K562 (cell line): Measurements from ENCODE around the gene FUT2. TPM values are rescaled to one million over a fixed set of nuclear protein-coding genes. Genes with fewer than 3 reads are reported as not detected.

Experiments used
- ATF1 ChIP-seq, 2 experiments: fragments of 450-650 bp in 1 of 2; IDR thresholded peaks; 2 replicates each; pipeline ENCODE4 v1.6.1; 2016; ENCODE audit warnings: missing compliant biosample characterization in 1 of 2, missing genetic modification characterization in 1 of 2
- BDP1 ChIP-seq: IDR thresholded peaks from 3 replicates; pipeline ENCODE4 v1.6.1; 2011; ENCODE audit not compliant: insufficient read length, insufficient read depth
- BMI1 ChIP-seq: fragments of 150-350 bp; IDR thresholded peaks from 2 replicates; pipeline ENCODE4 v1.6.1; 2014; ENCODE audit warnings: low read length
- C11orf30 ChIP-seq: fragments of 450-650 bp; IDR thresholded peaks from 2 replicates; pipeline ENCODE4 v1.6.1; 2016; ENCODE audit warnings: low read depth, mild to moderate bottlenecking
- DMBX1 ChIP-seq: fragments of 250-450 bp; sonication (Bioruptor Pico); IDR thresholded peaks from 2 replicates; pipeline ENCODE4 v1.8.0; 2022; ENCODE audit warnings: inconsistent platforms, mild to moderate bottlenecking, moderate library complexity, borderline replicate concordance
- FOSL1 ChIP-seq: fragments of 200-800 bp; sonication (Bioruptor generic); conservative IDR thresholded peaks from 2 replicates; pipeline ENCODE4 v1.6.1; 2016; ENCODE audit warnings: missing genetic modification characterization, missing compliant biosample characterization
- GABPA ChIP-seq: fragments of 200-800 bp; sonication (Bioruptor generic); conservative IDR thresholded peaks from 2 replicates; pipeline ENCODE4 v1.6.1; 2016; ENCODE audit warnings: low read depth, missing genetic modification characterization, missing compliant biosample characterization
- HCFC1 ChIP-seq: IDR thresholded peaks from 2 replicates; pipeline ENCODE4 v1.6.1; 2012; ENCODE audit warnings: low read depth, low read length, improper control_type of control experiment
- KHSRP ChIP-seq: fragments of 450-650 bp; IDR thresholded peaks from 2 replicates; pipeline ENCODE4 v1.6.1; 2017
- MIER1 ChIP-seq: fragments of 450-650 bp; IDR thresholded peaks from 2 replicates; pipeline ENCODE4 v1.6.1; 2016; ENCODE audit warnings: antibody characterized with exemption, mild to moderate bottlenecking, low read depth
- NFIC ChIP-seq: fragments of 450-650 bp; IDR thresholded peaks from 2 replicates; pipeline ENCODE4 v1.6.1; 2017; ENCODE audit warnings: mild to moderate bottlenecking, inconsistent platforms
- RNF2 ChIP-seq: sonication (generic); IDR thresholded peaks from 2 replicates; pipeline ENCODE4 v1.6.1; 2016
- SIN3A ChIP-seq, 2 experiments: fragments of 150-350 bp in 1 of 2; IDR thresholded peaks; 2 replicates each; pipeline ENCODE4 v1.6.1; 2011 to 2016; ENCODE audit warnings: borderline replicate concordance in 2 of 2, low read depth in 2 of 2, low read length in 2 of 2, mild to moderate bottlenecking in 2 of 2, moderate library complexity in 2 of 2; ENCODE audit not compliant: control insufficient read depth in 1 of 2
- SRF ChIP-seq, 2 experiments: fragments of 250-450, 450-650 bp in 1 of 2; sonication (Bioruptor Pico) in 1 of 2; sonication (generic) in 1 of 2; formaldehyde crosslinking; IDR thresholded peaks; 2 replicates each; pipeline versions ENCODE4 v1.5.0 to v1.5.1; 2020 to 2022; ENCODE audit warnings: mild to moderate bottlenecking in 1 of 2, missing genetic modification reagents in 1 of 2
- TAF1 ChIP-seq: IDR thresholded peaks from 2 replicates; pipeline ENCODE4 v1.6.1; 2011; ENCODE audit warnings: mild to moderate bottlenecking, low read length, moderate library complexity; ENCODE audit not compliant: insufficient read depth, control insufficient read depth, severe bottlenecking; ENCODE audit errors: extremely low read depth
- TGIF2 ChIP-seq: sonication (generic); formaldehyde crosslinking; IDR thresholded peaks from 2 replicates; pipeline ENCODE4 v1.8.1; 2022; ENCODE audit warnings: mild to moderate bottlenecking, missing genetic modification reagents, moderate library complexity
- ZKSCAN1 ChIP-seq: fragments of 150-350 bp; IDR thresholded peaks from 2 replicates; pipeline ENCODE4 v1.6.1; 2016; ENCODE audit warnings: low read depth, low read length
- ZNF316 ChIP-seq: fragments of 450-650 bp; IDR thresholded peaks from 2 replicates; pipeline ENCODE4 v1.6.1; 2016
- ZNF830 ChIP-seq: fragments of 250-450 bp; sonication (Bioruptor Pico); IDR thresholded peaks from 2 replicates; pipeline ENCODE4 v1.5.0; 2021; ENCODE audit warnings: mild to moderate bottlenecking
- polyA plus RNA-seq, 8 experiments: library from polyadenylated mRNA; depleted of rRNA in 4 of 8; stranded (reverse) in 5 of 8; unstranded in 3 of 8; fragments of >200 nt; fragmentation: Nextera tagmentation in 2 of 8; fragmentation: Illumina TruSeq in 1 of 8; extraction: Ambion mirVana in 2 of 8; extraction: Trizol in 1 of 8; gene quantifications; 2 replicates each; pipeline versions ENCODE4 v1.2.1 to v1.2.3, GENCODE V29; 2011 to 2014; ENCODE audit warnings: inconsistent platforms in 1 of 8, missing spikeins in 1 of 8
- total RNA-seq, 7 experiments: library from RNA; depleted of rRNA in 6 of 7; stranded (reverse); fragments of >200 nt in 6 of 7; fragmentation: Illumina TruSeq in 2 of 7; extraction: Trizol in 2 of 7; gene quantifications; 2 replicates each; pipeline versions ENCODE4 v1.2.1 to v1.2.3, GENCODE V29; 2011 to 2021; ENCODE audit warnings: low replicate concordance in 1 of 7
- TF ChIP-seq, protein P1 (sequence below): sonication (generic); formaldehyde crosslinking; IDR thresholded peaks from 2 replicates; pipeline ENCODE4 v1.8.0; 2023; ENCODE audit warnings: mild to moderate bottlenecking, missing genetic modification reagents
- TF ChIP-seq, protein P2 (sequence below): IDR thresholded peaks from 2 replicates; pipeline ENCODE4 v1.6.1; 2014; ENCODE audit warnings: antibody characterized with exemption
- TF ChIP-seq, protein P3 (sequence below): sonication (generic); formaldehyde crosslinking; IDR thresholded peaks from 2 replicates; pipeline ENCODE4 v1.9.0; 2022; ENCODE audit warnings: mild to moderate bottlenecking, missing genetic modification reagents
- TF ChIP-seq, protein P4 (sequence below): fragments of 450-650 bp; conservative IDR thresholded peaks from 2 replicates; pipeline ENCODE4 v1.6.1; 2016; ENCODE audit warnings: missing genetic modification characterization, low read depth, mild to moderate bottlenecking, control low read depth, missing compliant biosample characterization

FUT2 gene
- total and polyA plus RNA-seq, 9 of the 15 experiments (the other 6 are each of a cell fraction or from before 2014, with no cell fraction given): 0.03 to 0.04 TPM; not detected in 7

DNA sequence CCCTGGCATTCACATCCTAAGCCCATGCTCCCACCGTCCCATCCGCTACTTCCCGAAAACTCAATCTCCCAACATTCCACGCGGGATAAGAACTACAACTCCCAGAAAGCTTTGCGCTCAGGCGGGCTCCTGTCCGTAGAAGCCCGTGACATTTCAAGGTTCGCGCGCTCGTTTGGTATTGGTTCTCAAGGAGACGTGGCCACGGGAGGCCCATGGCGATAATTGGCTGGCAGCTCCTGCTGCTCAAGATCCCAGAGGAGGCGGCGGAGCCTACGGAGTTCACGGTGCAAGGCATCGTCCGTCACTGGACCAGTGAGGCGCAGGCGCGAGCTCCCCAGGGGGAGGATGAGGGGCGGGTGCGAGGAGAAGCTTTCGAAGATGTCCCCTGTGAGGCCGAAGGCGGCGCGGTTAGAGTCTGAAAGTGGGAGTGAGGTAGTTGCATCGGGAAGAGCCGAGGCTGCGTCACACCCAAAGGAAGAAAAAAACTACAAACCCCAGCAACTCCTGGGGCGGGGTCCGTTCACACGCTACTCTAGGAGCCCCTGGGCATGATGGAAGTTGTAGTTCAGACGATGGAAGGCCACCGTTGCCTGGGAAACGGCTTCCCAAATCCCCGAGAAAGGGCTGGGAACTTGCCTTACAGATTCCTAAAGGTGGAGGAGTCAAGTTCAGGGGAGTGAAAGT, 25.0 kb downstream of the FUT2 start (continued):
- TF ChIP-seq, protein P1, sequence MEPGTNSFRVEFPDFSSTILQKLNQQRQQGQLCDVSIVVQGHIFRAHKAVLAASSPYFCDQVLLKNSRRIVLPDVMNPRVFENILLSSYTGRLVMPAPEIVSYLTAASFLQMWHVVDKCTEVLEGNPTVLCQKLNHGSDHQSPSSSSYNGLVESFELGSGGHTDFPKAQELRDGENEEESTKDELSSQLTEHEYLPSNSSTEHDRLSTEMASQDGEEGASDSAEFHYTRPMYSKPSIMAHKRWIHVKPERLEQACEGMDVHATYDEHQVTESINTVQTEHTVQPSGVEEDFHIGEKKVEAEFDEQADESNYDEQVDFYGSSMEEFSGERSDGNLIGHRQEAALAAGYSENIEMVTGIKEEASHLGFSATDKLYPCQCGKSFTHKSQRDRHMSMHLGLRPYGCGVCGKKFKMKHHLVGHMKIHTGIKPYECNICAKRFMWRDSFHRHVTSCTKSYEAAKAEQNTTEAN (CRISPR knock-in tag): no peak
- no peak for TF ChIP-seq NFIC
- 0 out of 2 replicates have a peak, but pooled peaks have one; percentile 32 for TF ChIP-seq DMBX1 (CRISPR knock-in tag)
- TF ChIP-seq MIER1: no peak
- TF ChIP-seq SIN3A (IDR thresholded peaks at IDR 0.05; ENCODE audit: borderline replicate concordance in 2 of 2, control insufficient read depth in 1 of 2, low read depth in 2 of 2, low read length in 2 of 2): peak in 1 of 2 experiments; percentile 10; a peak in 1 of 4 replicates
- TF ChIP-seq, protein P2, sequence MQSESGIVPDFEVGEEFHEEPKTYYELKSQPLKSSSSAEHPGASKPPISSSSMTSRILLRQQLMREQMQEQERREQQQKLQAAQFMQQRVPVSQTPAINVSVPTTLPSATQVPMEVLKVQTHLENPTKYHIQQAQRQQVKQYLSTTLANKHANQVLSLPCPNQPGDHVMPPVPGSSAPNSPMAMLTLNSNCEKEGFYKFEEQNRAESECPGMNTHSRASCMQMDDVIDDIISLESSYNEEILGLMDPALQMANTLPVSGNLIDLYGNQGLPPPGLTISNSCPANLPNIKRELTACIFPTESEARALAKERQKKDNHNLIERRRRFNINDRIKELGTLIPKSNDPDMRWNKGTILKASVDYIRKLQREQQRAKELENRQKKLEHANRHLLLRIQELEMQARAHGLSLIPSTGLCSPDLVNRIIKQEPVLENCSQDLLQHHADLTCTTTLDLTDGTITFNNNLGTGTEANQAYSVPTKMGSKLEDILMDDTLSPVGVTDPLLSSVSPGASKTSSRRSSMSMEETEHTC: peak; percentile 52; the same call in 1 of the 2 replicates
- no peak for TF ChIP-seq KHSRP
- TF ChIP-seq HCFC1: peak; percentile 97
- peak; percentile 36; the same call in 1 of the 2 replicates for TF ChIP-seq BMI1
- peak; percentile 53 for TF ChIP-seq GABPA (tag)
- TF ChIP-seq, protein P3, sequence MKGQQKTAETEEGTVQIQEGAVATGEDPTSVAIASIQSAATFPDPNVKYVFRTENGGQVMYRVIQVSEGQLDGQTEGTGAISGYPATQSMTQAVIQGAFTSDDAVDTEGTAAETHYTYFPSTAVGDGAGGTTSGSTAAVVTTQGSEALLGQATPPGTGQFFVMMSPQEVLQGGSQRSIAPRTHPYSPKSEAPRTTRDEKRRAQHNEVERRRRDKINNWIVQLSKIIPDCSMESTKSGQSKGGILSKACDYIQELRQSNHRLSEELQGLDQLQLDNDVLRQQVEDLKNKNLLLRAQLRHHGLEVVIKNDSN: peak; percentile 86
- peak; percentile 24 for TF ChIP-seq TAF1
- TF ChIP-seq ATF1 (CRISPR knock-in tag; IDR thresholded peaks at IDR 0.05): no peak
- peak; percentile 95 for TF ChIP-seq ATF1 (tag; IDR thresholded peaks at IDR 0.05)
- TF ChIP-seq FOSL1 (tag): 0 out of 2 replicates have a peak, but pooled peaks have one; percentile 40
- TF ChIP-seq ZNF830 (CRISPR knock-in tag): no peak
- no peak for TF ChIP-seq RNF2
- TF ChIP-seq BDP1: no peak
- TF ChIP-seq ZNF316: no peak
- TF ChIP-seq, protein P4, sequence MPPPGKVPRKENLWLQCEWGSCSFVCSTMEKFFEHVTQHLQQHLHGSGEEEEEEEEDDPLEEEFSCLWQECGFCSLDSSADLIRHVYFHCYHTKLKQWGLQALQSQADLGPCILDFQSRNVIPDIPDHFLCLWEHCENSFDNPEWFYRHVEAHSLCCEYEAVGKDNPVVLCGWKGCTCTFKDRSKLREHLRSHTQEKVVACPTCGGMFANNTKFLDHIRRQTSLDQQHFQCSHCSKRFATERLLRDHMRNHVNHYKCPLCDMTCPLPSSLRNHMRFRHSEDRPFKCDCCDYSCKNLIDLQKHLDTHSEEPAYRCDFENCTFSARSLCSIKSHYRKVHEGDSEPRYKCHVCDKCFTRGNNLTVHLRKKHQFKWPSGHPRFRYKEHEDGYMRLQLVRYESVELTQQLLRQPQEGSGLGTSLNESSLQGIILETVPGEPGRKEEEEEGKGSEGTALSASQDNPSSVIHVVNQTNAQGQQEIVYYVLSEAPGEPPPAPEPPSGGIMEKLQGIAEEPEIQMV: no peak
- no peak for TF ChIP-seq TGIF2 (CRISPR knock-in tag)
- TF ChIP-seq C11orf30: no peak
- no peak for TF ChIP-seq ZKSCAN1
- TF ChIP-seq SRF (CRISPR knock-in tag; IDR thresholded peaks at IDR 0.05): no peak; a peak in 1 of 4 replicates
